Astrocyte of the spinal cord (primary cell): Measurements from ENCODE around the gene NDST1.
A peak's percentile ranks its signal among the peaks of the same experiment; 100 is the strongest.
"Not testable (repeated sequence)": the region's sequence is repeated elsewhere in the genome, so short reads cannot be mapped to it uniquely, and the experiment has no call there.

ENCODE experiments used
- DNase-seq: peaks from one replicate; pipeline ENCODE4 v3.0.0; 2011; ENCODE audit warnings: low read depth, low spot score
- H3K4me3 ChIP-seq: 2 replicates; pipeline ENCODE4 v1.5.1; 2011; ENCODE audit warnings: low read depth, mild to moderate bottlenecking, low read length, moderate library complexity
- in situ Hi-C: cut with HindIII; loops from 2 replicates; pipeline ENCODE4 v1.10.0; 2017; ENCODE audit warnings: low sequenced_read_pairs
- TF ChIP-seq, protein P1 (sequence below): IDR thresholded peaks from 2 replicates; pipeline ENCODE4 v1.5.1; 2012; ENCODE audit warnings: low read depth, mild to moderate bottlenecking, low read length, inconsistent platforms

NDST1 gene

GRCh38 chr5:150516011-150516410 is 8.1 kb downstream of the NDST1 start:
- TF ChIP-seq, protein P1, sequence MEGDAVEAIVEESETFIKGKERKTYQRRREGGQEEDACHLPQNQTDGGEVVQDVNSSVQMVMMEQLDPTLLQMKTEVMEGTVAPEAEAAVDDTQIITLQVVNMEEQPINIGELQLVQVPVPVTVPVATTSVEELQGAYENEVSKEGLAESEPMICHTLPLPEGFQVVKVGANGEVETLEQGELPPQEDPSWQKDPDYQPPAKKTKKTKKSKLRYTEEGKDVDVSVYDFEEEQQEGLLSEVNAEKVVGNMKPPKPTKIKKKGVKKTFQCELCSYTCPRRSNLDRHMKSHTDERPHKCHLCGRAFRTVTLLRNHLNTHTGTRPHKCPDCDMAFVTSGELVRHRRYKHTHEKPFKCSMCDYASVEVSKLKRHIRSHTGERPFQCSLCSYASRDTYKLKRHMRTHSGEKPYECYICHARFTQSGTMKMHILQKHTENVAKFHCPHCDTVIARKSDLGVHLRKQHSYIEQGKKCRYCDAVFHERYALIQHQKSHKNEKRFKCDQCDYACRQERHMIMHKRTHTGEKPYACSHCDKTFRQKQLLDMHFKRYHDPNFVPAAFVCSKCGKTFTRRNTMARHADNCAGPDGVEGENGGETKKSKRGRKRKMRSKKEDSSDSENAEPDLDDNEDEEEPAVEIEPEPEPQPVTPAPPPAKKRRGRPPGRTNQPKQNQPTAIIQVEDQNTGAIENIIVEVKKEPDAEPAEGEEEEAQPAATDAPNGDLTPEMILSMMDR, result no peak
- no peak overlapping the region for H3K4me3 ChIP-seq
- peak; percentile 44 for DNase-seq
- in situ Hi-C loops, result no loop called here

DNA sequence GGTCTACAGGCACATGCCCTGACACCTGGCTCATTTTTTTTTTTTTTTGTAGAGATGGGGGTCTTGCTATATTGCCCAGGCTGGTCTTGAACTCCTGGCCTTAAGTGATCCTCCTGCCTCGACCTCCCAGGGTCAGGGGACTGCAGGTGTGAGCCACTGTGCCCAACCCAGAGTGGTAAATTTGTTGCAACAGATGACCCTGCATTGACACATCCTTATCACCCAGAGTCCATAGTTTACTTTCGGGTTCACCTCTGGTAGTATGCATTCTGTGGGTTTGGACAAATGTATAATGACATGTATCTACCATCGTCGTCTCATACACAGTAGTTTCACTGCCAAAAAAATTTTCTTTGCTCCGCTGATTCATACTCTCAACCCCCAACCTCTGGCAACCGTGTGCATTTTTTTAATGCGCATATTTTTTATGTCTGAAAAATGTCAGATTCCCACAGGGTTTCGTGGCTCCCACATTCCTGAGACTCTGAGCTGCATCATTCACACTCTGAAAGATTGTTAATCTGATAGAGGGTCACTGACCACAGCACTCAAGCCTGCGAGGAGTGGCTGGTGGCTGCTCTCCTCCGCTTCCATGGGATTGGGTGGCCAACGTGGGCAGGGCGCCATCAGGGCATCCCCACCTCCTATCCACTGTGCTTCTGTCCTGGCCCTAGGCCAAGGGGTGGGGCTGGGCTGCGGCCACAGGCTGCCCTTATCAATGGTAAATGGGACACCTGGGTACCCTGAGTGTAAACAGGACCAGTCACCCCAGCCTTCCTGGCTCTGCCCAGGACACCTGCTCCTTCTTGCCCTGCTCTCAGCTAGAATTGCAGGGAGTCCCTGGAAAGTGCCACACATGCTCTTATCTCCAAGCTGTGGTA is 9.6 kb downstream of the NDST1 start:
- peak; percentile 94 for DNase-seq
- in situ Hi-C loops, result no loop called here
- TF ChIP-seq, protein P1, result no peak
- no peak overlapping the region for H3K4me3 ChIP-seq

DNA sequence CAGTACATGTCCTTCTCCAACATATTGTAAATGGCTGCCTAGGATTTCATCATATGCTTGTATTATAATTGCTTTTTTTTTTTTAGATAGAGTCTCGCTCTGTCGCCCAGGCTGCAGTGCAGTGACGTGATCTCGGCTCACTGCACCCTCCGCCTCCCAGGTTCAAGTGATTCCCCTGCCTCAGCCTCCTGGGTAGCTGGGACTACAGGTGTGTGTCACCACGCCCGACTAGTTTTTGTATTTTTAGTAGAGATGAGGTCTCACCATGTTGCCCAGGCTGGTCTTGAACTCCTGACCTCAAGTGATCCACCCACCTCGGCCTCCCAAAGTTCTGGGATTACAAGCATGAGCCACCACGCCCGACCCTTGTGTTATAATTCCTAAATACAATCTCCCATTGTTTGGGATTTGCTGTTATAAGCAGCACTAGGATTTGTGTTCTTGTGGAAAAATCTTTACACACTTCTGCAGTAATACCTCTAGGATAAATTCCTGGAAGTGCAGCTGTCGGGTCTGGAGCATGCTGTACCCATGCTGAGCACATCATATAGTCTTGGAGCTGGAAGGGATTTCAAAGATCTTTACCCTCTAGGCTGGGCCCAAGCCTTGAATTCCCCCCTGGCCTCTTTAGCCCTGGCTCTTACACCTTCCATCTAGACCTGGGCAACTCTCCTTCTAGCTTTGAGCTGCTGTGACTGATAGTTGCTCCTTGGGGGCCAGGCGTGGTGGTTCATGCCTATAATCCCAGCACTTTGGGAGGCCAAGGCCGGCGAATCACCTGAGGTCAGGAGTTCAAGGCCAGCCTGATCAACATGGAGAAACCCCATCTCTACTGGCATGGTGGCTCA is 11.0 kb downstream of the NDST1 start:
- in situ Hi-C loops, H3K4me3 ChIP-seq, DNase-seq: not testable (repeated sequence)

DNA sequence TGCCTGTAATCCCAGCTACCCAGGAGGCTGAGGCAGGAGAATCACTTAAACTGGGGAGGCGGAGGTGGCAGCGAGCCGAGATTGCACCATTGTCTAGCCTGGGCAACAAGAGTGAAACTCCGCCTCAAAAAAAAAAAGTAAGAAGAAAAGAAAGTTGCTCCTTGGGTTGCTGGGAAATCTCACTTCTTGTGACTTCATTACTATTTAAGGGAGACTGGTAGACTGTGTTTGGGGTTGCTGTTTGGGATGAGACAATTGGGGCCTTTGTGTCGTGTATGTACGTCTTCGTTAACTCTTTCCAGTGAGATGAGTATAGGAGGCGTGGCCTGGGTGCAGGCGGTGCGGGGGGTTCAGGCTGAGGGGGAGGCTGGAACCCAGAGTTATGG is 11.6 kb downstream of the NDST1 start:
- TF ChIP-seq, protein P1, result no peak
- H3K4me3 ChIP-seq, result no peak overlapping the region
- DNase-seq, result no peak
- in situ Hi-C loops, result no loop called here

DNA sequence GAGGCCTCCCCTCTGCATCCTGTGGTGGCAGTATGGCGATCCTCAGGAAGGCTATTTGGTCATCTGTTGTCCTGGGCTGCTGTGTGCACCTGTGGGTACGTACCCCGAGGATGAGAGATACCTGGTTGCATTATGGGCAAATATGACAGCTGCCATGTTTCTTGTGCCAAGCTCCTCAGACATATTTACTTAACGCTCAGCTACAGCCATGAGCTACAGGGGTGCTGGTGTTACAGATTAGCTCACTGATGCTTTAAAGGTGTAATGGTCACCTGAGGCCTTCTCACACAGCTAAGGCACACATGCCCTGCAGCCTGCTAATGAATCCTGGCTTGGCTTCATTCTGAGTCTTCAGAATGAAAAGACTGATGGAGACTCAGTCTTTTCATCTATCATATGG is 12.0 kb downstream of the NDST1 start:
- H3K4me3 ChIP-seq, result no peak overlapping the region
- no peak for DNase-seq
- in situ Hi-C loops, result no loop called here
- TF ChIP-seq, protein P1, result no peak

- no peak overlapping the region for H3K4me3 ChIP-seq
- in situ Hi-C loops, result no loop called here
- TF ChIP-seq, protein P1, result no peak
- no peak for DNase-seq
Observed at GRCh38 chr5:150520747-150521521, 13.0 kb downstream of the NDST1 start.
